C4-2B (cell line): ENCODE measurements around the gene BRI3.

Source experiments
- H3K27ac ChIP-seq: fragments of 450-650 bp; 2 replicates; pipeline ENCODE4 v1.5.1; 2017
- ZFX ChIP-seq: fragments of 450-650 bp; IDR thresholded peaks from 2 replicates; pipeline ENCODE4 v1.6.1; 2017
- TF ChIP-seq, protein P1 (sequence below): fragments of 450-650 bp; conservative IDR thresholded peaks from 2 replicates; pipeline ENCODE4 v1.5.1; 2017; ENCODE audit warnings: mild to moderate bottlenecking

BRI3 gene

GRCh38 chr7:98317366-98318040 is 36.0 kb downstream of the BRI3 start:
- H3K27ac ChIP-seq: no peak overlapping the region
- no peak for TF ChIP-seq ZFX
- TF ChIP-seq, protein P1, sequence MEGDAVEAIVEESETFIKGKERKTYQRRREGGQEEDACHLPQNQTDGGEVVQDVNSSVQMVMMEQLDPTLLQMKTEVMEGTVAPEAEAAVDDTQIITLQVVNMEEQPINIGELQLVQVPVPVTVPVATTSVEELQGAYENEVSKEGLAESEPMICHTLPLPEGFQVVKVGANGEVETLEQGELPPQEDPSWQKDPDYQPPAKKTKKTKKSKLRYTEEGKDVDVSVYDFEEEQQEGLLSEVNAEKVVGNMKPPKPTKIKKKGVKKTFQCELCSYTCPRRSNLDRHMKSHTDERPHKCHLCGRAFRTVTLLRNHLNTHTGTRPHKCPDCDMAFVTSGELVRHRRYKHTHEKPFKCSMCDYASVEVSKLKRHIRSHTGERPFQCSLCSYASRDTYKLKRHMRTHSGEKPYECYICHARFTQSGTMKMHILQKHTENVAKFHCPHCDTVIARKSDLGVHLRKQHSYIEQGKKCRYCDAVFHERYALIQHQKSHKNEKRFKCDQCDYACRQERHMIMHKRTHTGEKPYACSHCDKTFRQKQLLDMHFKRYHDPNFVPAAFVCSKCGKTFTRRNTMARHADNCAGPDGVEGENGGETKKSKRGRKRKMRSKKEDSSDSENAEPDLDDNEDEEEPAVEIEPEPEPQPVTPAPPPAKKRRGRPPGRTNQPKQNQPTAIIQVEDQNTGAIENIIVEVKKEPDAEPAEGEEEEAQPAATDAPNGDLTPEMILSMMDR: no peak

DNA sequence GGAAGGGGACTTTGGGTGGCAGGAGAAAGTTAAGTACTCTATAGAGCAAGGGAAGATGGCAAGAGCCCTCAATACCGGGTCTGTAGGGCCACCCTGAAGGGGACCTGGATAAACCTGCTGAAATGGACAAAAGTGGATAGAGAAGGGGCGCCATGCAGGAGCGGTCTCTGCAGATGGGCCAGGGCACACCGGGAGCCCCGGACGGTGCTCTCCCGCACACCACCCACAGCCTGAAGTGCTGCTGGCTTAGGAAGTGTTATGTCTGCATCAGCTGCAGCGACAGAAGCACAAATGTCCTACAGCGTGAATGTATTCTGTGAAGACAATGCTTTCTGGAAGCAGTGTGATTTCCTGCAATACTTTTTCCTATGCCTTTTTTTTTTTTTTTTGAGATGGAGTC is 37.7 kb downstream of the BRI3 start:
- no peak overlapping the region for H3K27ac ChIP-seq
- no peak for TF ChIP-seq ZFX
- TF ChIP-seq, protein P1: no peak

GRCh38 chr7:98321301-98321700 is 39.8 kb downstream of the BRI3 start:
- no peak overlapping the region for H3K27ac ChIP-seq
- TF ChIP-seq ZFX: no peak
- TF ChIP-seq, protein P1: no peak

DNA sequence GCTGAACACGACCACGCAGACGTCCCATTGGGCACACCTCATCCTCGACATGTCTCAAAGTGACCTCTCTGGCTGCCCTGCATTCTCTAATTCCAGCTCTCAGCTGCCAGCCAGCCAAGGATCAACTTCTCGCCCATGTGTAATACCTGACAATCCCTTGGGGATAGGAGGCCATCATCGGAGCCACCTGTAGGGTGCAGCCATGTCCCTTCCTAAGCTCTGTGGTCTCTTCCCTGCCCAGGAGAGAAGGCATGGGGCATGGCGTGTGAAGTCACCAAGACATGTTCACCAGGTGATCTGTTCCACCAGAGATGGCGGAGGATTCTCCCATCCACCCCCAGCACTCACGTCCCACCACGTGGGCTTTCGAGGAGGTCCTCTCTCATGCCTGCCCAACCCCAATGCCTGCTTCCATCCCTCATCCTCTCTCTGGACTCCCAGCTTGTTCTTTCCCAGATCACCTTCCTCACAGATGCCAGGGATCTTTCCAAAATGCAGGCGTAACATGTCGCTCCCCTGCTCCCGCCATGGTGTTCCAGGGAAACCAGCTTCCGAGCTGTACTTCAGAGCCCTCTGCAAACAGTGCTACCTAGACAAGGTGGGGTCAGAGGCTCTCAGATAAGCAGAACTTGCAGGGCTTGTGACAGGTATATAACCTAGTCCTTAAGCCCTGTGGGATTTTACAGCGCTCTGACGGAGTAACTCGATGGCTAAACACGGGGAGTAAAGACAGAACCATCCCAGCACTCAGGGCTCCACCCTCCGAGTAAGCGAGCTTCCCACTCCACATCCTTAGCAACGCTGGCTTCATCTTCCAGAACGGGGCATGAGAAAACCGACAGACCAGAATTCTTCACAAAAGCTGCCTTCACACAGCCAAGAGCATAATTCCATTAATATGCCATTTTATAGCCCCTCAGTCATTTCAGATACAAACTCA is 41.1 kb downstream of the BRI3 start:
- no peak overlapping the region for H3K27ac ChIP-seq
- TF ChIP-seq, protein P1: no peak
- no peak for TF ChIP-seq ZFX

- TF ChIP-seq ZFX: no peak
- TF ChIP-seq, protein P1: no peak
- H3K27ac ChIP-seq: no peak overlapping the region
Measured at GRCh38 chr7:98323597-98324322, 42.3 kb downstream of the BRI3 start.

DNA sequence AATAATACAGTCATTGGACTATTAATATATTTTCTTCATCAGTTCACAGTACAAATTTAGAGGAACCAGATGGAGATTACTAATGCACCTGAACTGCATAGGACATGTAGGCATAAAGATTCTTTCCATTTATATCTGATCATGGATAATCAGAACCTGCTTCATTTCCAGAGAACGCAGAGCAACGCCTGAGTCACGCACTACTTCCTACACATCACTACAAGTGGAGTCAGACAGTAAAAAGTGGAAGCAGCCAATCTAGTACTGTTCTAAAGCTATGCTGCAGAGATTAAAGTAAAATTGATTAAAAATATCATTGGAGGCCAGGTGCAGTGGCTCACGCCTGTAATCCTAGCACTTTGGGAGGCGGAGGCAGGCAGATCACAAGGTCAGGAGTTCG is 43.3 kb downstream of the BRI3 start:
- no peak overlapping the region for H3K27ac ChIP-seq
- no peak for TF ChIP-seq ZFX
- TF ChIP-seq, protein P1: no peak
